H1 (cell line): Measurements from ENCODE around the gene AFAP1L2. TPM values are rescaled to one million over a fixed set of nuclear protein-coding genes. Genes with fewer than 3 reads are reported as not detected.

Source experiments
- CTCF ChIA-PET: fragments of 300-600 bp; sonication (Branson Sonifier 250); formaldehyde crosslinking; loops from one replicate; lab custom pipeline; 2021; ENCODE audit not compliant: partially characterized antibody; lab: Charles Lee
- POLR2A ChIA-PET: fragments of 300-600 bp; sonication (Branson Sonifier 250); formaldehyde crosslinking; loops from one replicate; lab custom pipeline; 2021; ENCODE audit warnings: inconsistent platforms; ENCODE audit not compliant: partially characterized antibody; lab: Charles Lee
- DNase-seq, 2 experiments: peaks; one replicate each; pipeline versions ENCODE4 v3.0.0 to v3.0.0-alpha.2; 2010 to 2022; ENCODE audit warnings: low spot score in 2 of 2, low read depth in 1 of 2, mixed read lengths in 1 of 2
- FAIRE-seq: peaks from 2 replicates; lab custom pipeline; 2011; peaks lifted over from hg19 to GRCh38; lab: Jason Lieb, UNC
- H2AFZ ChIP-seq: 2 replicates; pipeline ENCODE4 v1.8.1; 2012; ENCODE audit warnings: low read length, inconsistent platforms
- H2AK5ac ChIP-seq: 2 replicates; pipeline ENCODE4 v1.6.1; 2013; ENCODE audit warnings: low read depth, low read length
- H2BK120ac ChIP-seq: replicated peaks from 2 replicates; pipeline ENCODE3; 2013; ENCODE audit warnings: low read depth, low read length, inconsistent platforms
- H2BK12ac ChIP-seq: 2 replicates; pipeline ENCODE4 v1.6.1; 2013; ENCODE audit warnings: low read depth, low read length
- H2BK15ac ChIP-seq: 2 replicates; pipeline ENCODE4 v1.6.1; 2013; ENCODE audit warnings: low read length
- H2BK20ac ChIP-seq: 2 replicates; pipeline ENCODE4 v1.6.1; 2013; ENCODE audit warnings: low read length
- H2BK5ac ChIP-seq: 2 replicates; pipeline ENCODE4 v1.6.1; 2013; ENCODE audit warnings: low read depth, low read length
- H3K14ac ChIP-seq: 2 replicates; pipeline ENCODE4 v1.6.1; 2013; ENCODE audit warnings: inconsistent platforms; ENCODE audit not compliant: insufficient read length
- H3K18ac ChIP-seq: 2 replicates; pipeline ENCODE4 v1.6.1; 2013; ENCODE audit warnings: low read length; ENCODE audit errors: extremely low read depth
- H3K23ac ChIP-seq: 2 replicates; pipeline ENCODE4 v1.6.1; 2013; ENCODE audit warnings: inconsistent platforms; ENCODE audit not compliant: insufficient read length
- H3K23me2 ChIP-seq: 2 replicates; pipeline ENCODE4 v1.6.1; 2013; ENCODE audit warnings: low read depth, low read length
- H3K27ac ChIP-seq: 2 replicates; pipeline ENCODE4 v1.6.1; 2011; ENCODE audit warnings: low read depth, low read length, inconsistent platforms
- H3K27me3 ChIP-seq, 4 experiments: replicated peaks in 1 of 4; 1 replicate in 1 of 4; 2 replicates in 3 of 4; pipeline versions ENCODE4 v1.6.1 to v1.8.1; 2011 to 2013; ENCODE audit warnings: low read length in 3 of 4, mild to moderate bottlenecking in 3 of 4, inconsistent platforms in 2 of 4, mixed read lengths in 2 of 4, moderate library complexity in 1 of 4; ENCODE audit not compliant: control insufficient read depth in 3 of 4, insufficient read depth in 3 of 4; ENCODE audit errors: extremely low read depth in 1 of 4
- H3K36me3 ChIP-seq, 4 experiments: 2 replicates each; pipeline versions ENCODE4 v1.6.1 to v1.8.1; 2011 to 2013; ENCODE audit warnings: mild to moderate bottlenecking in 4 of 4, low read length in 3 of 4, moderate library complexity in 2 of 4, control low read depth in 1 of 4, inconsistent platforms in 1 of 4; ENCODE audit not compliant: insufficient read depth in 4 of 4, control insufficient read depth in 2 of 4
- H3K4ac ChIP-seq: replicated peaks from 2 replicates; pipeline ENCODE3; 2013; ENCODE audit warnings: low read length, low read depth, mixed read lengths, inconsistent platforms; ENCODE audit not compliant: insufficient read length
- H3K4me1 ChIP-seq, 4 experiments: replicated peaks in 1 of 4; 1 replicate in 1 of 4; 2 replicates in 3 of 4; pipeline versions ENCODE4 v1.6.1 to v1.8.1; 2011 to 2013; ENCODE audit warnings: low read length in 3 of 4, inconsistent platforms in 2 of 4, mixed read lengths in 1 of 4; ENCODE audit not compliant: insufficient read depth in 4 of 4, control insufficient read depth in 3 of 4
- H3K4me2 ChIP-seq, 2 experiments: 2 replicates each; pipeline versions ENCODE4 v1.6.1 to v1.8.1; 2011 to 2013; ENCODE audit warnings: low read depth in 2 of 2, low read length in 2 of 2, control low read depth in 1 of 2, inconsistent platforms in 1 of 2, mild to moderate bottlenecking in 1 of 2; ENCODE audit not compliant: insufficient read depth in 1 of 2
- H3K4me3 ChIP-seq, 4 experiments: fragments of 200-600, 300-600 bp in 1 of 4; sonication (generic), shearing (Covaris generic), sonication (Bioruptor Twin) in 1 of 4; 2 replicates each; pipeline versions ENCODE4 v1.5.1 to v1.8.1; 2011 to 2016; ENCODE audit warnings: low read length in 4 of 4, low read depth in 3 of 4, control low read depth in 2 of 4, inconsistent platforms in 2 of 4, mild to moderate bottlenecking in 2 of 4, mixed read lengths in 1 of 4, moderate library complexity in 1 of 4; ENCODE audit not compliant: insufficient read depth in 2 of 4; ENCODE audit errors: extremely low read depth in 1 of 4
- H3K56ac ChIP-seq: replicated peaks from 2 replicates; pipeline ENCODE3; 2013; ENCODE audit warnings: low read depth, mild to moderate bottlenecking, mixed read lengths, low read length, inconsistent platforms; ENCODE audit not compliant: insufficient read length
- H3K79me1 ChIP-seq: 2 replicates; pipeline ENCODE4 v1.6.1; 2013; ENCODE audit warnings: low read depth, low read length, control low read depth
- H3K79me2 ChIP-seq, 2 experiments: 2 replicates each; pipeline versions ENCODE4 v1.6.1 to v1.8.1; 2012 to 2013; ENCODE audit warnings: low read length in 2 of 2, mild to moderate bottlenecking in 2 of 2, inconsistent platforms in 1 of 2; ENCODE audit not compliant: insufficient read depth in 2 of 2, control insufficient read depth in 1 of 2
- H3K9ac ChIP-seq, 4 experiments: replicated peaks in 1 of 4; 1 replicate in 1 of 4; 2 replicates in 3 of 4; pipeline versions ENCODE4 v1.6.1 to v1.8.1; 2011 to 2013; ENCODE audit warnings: low read depth in 3 of 4, low read length in 3 of 4, control low read depth in 2 of 4, mild to moderate bottlenecking in 2 of 4, moderate library complexity in 2 of 4, inconsistent platforms in 1 of 4; ENCODE audit errors: extremely low read depth in 1 of 4
- H3K9me3 ChIP-seq, 2 experiments: 2 replicates each; pipeline versions ENCODE4 v1.6.1 to v1.8.1; 2012 to 2013; ENCODE audit warnings: mild to moderate bottlenecking in 2 of 2, moderate library complexity in 2 of 2, control low read depth in 1 of 2, inconsistent platforms in 1 of 2, low read depth in 1 of 2, low read length in 1 of 2, mixed read lengths in 1 of 2; ENCODE audit not compliant: insufficient read depth in 2 of 2
- H4K20me1 ChIP-seq, 2 experiments: replicated peaks in 1 of 2; 2 replicates each; pipeline versions ENCODE3 to v1.8.1; 2011 to 2013; ENCODE audit warnings: inconsistent platforms in 2 of 2, low read length in 2 of 2, mild to moderate bottlenecking in 1 of 2; ENCODE audit not compliant: insufficient read depth in 2 of 2, control insufficient read depth in 1 of 2
- H4K5ac ChIP-seq: 2 replicates; pipeline ENCODE4 v1.6.1; 2013; ENCODE audit warnings: low read length, low read depth, mixed read lengths, inconsistent platforms; ENCODE audit not compliant: insufficient read length
- H4K8ac ChIP-seq: 2 replicates; pipeline ENCODE4 v1.8.0; 2013; ENCODE audit warnings: mild to moderate bottlenecking, moderate library complexity, low read length, inconsistent platforms; ENCODE audit not compliant: insufficient read depth; ENCODE audit errors: extremely low read depth
- H4K91ac ChIP-seq: replicated peaks from 2 replicates; pipeline ENCODE3; 2013; ENCODE audit warnings: low read length, mixed read lengths, inconsistent platforms; ENCODE audit not compliant: insufficient read length
- BACH1 ChIP-seq: IDR thresholded peaks from 2 replicates; pipeline ENCODE4 v1.6.1; 2012; ENCODE audit warnings: low read length, improper control_type of control experiment
- BCL11A ChIP-seq, 2 experiments: IDR thresholded peaks; one replicate each; pipeline ENCODE4 v1.6.1; 2011; ENCODE audit warnings: low read depth in 2 of 2, low read length in 2 of 2, mild to moderate bottlenecking in 2 of 2
- CBX5 ChIP-seq: fragments of 300-800, 300-1000 bp; sonication (generic); IDR thresholded peaks from 2 replicates; pipeline ENCODE4 v1.7.1; 2016; ENCODE audit warnings: antibody characterized with exemption, low read length, low read depth
- CBX8 ChIP-seq: fragments of 300-800, 300-1000 bp; sonication (generic); IDR thresholded peaks from 2 replicates; pipeline ENCODE4 v1.7.1; 2016; ENCODE audit warnings: low read depth, low read length, borderline replicate concordance
- CEBPB ChIP-seq: IDR thresholded peaks from 2 replicates; pipeline ENCODE4 v1.6.1; 2012; ENCODE audit warnings: low read depth, low read length
- CREB1 ChIP-seq: IDR thresholded peaks from 2 replicates; pipeline ENCODE4 v1.6.1; 2012; ENCODE audit warnings: inconsistent platforms
- GTF2F1 ChIP-seq: IDR thresholded peaks from 2 replicates; pipeline ENCODE4 v1.6.1; 2012; ENCODE audit warnings: low read depth, low read length, improper control_type of control experiment, borderline replicate concordance
- JUN ChIP-seq: IDR thresholded peaks from 2 replicates; pipeline ENCODE4 v1.6.1; 2011; ENCODE audit warnings: low read depth, mild to moderate bottlenecking, improper control_type of control experiment, low read length
- KDM4A ChIP-seq: IDR thresholded peaks from one replicate; pipeline ENCODE4 v1.7.1; 2012; ENCODE audit warnings: low read depth, mild to moderate bottlenecking, moderate library complexity, low read length, inconsistent platforms; ENCODE audit not compliant: severe bottlenecking
- NRF1 ChIP-seq: IDR thresholded peaks from 2 replicates; pipeline ENCODE4 v1.6.1; 2011; ENCODE audit warnings: mild to moderate bottlenecking, low read depth, low read length, improper control_type of control experiment
- POLR2AphosphoS5 ChIP-seq: IDR thresholded peaks from 2 replicates; pipeline ENCODE4 v1.6.1; 2011; ENCODE audit warnings: low read depth, low read length
- RXRA ChIP-seq: IDR thresholded peaks from 2 replicates; pipeline ENCODE4 v1.6.1; 2011; ENCODE audit warnings: low read depth, mild to moderate bottlenecking, low read length, moderate library complexity; ENCODE audit not compliant: insufficient read depth
- TAF7 ChIP-seq: optimal IDR thresholded peaks from 2 replicates; pipeline ENCODE3; 2011; ENCODE audit warnings: low read depth, mild to moderate bottlenecking, inconsistent platforms, low read length, moderate library complexity, borderline replicate concordance
- WGBS, 2 experiments: shearing (Covaris generic) in 1 of 2; methylation state at CpG; one replicate each; pipeline versions ENCODE4 v1.1.6 to v1.1.7; 2013 to 2015; ENCODE audit warnings: low lambda C conversion rate in 2 of 2, mixed read lengths in 2 of 2, inconsistent platforms in 1 of 2, low coverage in 1 of 2, missing lambda C conversion rate in 1 of 2; ENCODE audit not compliant: insufficient replicate concordance in 2 of 2, insufficient coverage in 1 of 2, insufficient read length in 1 of 2; ENCODE audit errors: extremely low coverage in 1 of 2, missing lambda C conversion rate in 1 of 2; 5-methylcytosine and 5-hydroxymethylcytosine counted together
- polyA plus RNA-seq, 7 experiments: library from polyadenylated mRNA; depleted of rRNA in 3 of 7; stranded (reverse) in 5 of 7; unstranded in 2 of 7; fragments of >200 nt in 5 of 7; fragments of 200-250 nt in 2 of 7; gene quantifications; 1 replicate in 5 of 7; 2 replicates in 1 of 7; 4 replicates in 1 of 7; pipeline versions ENCODE4 v1.2.1 to v1.2.3, GENCODE V29; 2011 to 2013; ENCODE audit warnings: missing spikeins in 2 of 7, mixed read lengths in 2 of 7
- total RNA-seq: library from RNA; stranded (reverse); fragmentation: NEBNext Ultra II Directional; extraction: Animal tissue kit (Norgen Biotek cat#: 25700); gene quantifications from 2 replicates; pipeline ENCODE4 v1.2.1, GENCODE V29; 2021
- TF ChIP-seq, protein P1 (sequence below): IDR thresholded peaks from 2 replicates; pipeline ENCODE4 v1.6.1; 2012; ENCODE audit warnings: low read length, inconsistent platforms

AFAP1L2 gene
- total and polyA plus RNA-seq, 2 of the 8 experiments (the other 6 are each of a cell fraction or from before 2014, with no cell fraction given): 3.9 to 6.4 TPM

DNA sequence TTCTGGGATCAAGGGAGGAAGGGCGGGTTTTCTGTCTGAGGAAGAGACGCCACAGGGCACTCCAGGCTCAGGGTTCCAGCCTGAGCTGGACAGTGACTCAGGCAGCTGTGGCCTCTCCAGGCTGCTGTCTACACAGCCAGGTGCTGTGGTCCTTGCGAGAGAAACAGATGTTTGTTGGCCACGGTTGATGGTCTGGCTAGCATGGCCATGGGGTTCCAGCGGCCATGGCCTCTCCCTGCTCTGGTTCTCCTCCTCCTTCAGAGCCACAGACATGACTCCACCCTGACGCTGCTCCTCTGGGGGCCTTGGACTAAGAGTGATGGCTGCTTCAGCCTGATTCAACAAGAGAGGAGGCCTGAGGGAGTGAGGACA lies 75.9 kb downstream of the AFAP1L2 start:
- Histone ChIP-seq H3K14ac (no peak overlapping the region), H2BK5ac (0 out of 2 replicates have a peak overlapping the region, but pooled peaks have one; percentile 75), H3K27me3 (no peaks in the 10 kb centered on the region), H3K4me2 (no peak overlapping the region), H3K18ac (no peak overlapping the region), H3K9me3 (no peaks in the 10 kb centered on the region), H3K56ac (no peak overlapping the region), H3K36me3 (no peaks in the 10 kb centered on the region), H4K91ac (no peak overlapping the region), H3K4me3 (no peak overlapping the region), H2BK20ac (no peak overlapping the region), H4K8ac (no peak overlapping the region), H4K5ac (no peak overlapping the region), H3K23me2 (no peaks in the 10 kb centered on the region), H2AFZ (no peak overlapping the region), H2BK15ac (no peak overlapping the region), H2AK5ac (no peak overlapping the region), H2BK120ac (no peak overlapping the region), H3K4me1 (no peaks in the 10 kb centered on the region; a peak in 1 of 7 replicates), H3K23ac (no peak overlapping the region), H3K4ac (no peak overlapping the region), H3K79me1 (no peaks in the 10 kb centered on the region), H2BK12ac (no peak overlapping the region), H3K27ac (no peak overlapping the region), H4K20me1 (no peaks in the 10 kb centered on the region), H3K9ac (no peak overlapping the region), H3K79me2 (no peaks in the 10 kb centered on the region)
- WGBS, 2 experiments: 81% methylated on average over 5 of the region's 6 CpGs; no CpG with 5 or more reads in 1 of the 2 experiments
- FAIRE-seq (no peak), DNase-seq (no peak)
- CTCF ChIA-PET: interaction anchor here (0.6 to 0.9 kb wide), 2 partner anchors 17 to 108 kb away, joined by 3 read pairs; no protein-coding TSS in a partner anchor
- POLR2A ChIA-PET: no interaction called here
- no peak for TF ChIP-seq JUN
- TF ChIP-seq RXRA: no peak
- no peak for TF ChIP-seq CBX8
- no peak for TF ChIP-seq POLR2AphosphoS5
- TF ChIP-seq NRF1: no peak
- TF ChIP-seq CBX5: no peak
- no peak for TF ChIP-seq GTF2F1
- no peak for TF ChIP-seq BCL11A (IDR thresholded peaks at IDR 0.05; ENCODE audit: low read depth in 2 of 2, low read length in 2 of 2)
- no peak for TF ChIP-seq CREB1
- TF ChIP-seq, protein P1, sequence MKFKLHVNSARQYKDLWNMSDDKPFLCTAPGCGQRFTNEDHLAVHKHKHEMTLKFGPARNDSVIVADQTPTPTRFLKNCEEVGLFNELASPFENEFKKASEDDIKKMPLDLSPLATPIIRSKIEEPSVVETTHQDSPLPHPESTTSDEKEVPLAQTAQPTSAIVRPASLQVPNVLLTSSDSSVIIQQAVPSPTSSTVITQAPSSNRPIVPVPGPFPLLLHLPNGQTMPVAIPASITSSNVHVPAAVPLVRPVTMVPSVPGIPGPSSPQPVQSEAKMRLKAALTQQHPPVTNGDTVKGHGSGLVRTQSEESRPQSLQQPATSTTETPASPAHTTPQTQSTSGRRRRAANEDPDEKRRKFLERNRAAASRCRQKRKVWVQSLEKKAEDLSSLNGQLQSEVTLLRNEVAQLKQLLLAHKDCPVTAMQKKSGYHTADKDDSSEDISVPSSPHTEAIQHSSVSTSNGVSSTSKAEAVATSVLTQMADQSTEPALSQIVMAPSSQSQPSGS: no peak
- no peak for TF ChIP-seq KDM4A
- no peak for TF ChIP-seq TAF7
- no peak for TF ChIP-seq BACH1
- no peak for TF ChIP-seq CEBPB
